Gastroesophageal sphincter (tissue), 3 donors: ENCODE results near the gene TEX12.

Experiments
- EP300 ChIP-seq: sonication (generic); formaldehyde crosslinking; IDR thresholded peaks from one replicate; pipeline ENCODE4 v1.6.1; 2017; ENCODE audit warnings: antibody characterized with exemption, mild to moderate bottlenecking
- POLR2A ChIP-seq, 2 donors: fragments of 450-650 bp; IDR thresholded peaks; one replicate each; pipeline ENCODE4 v1.6.1; 2017; ENCODE audit warnings: antibody characterized with exemption in 2 of 2, mild to moderate bottlenecking in 2 of 2, moderate library complexity in 1 of 2
- POLR2AphosphoS5 ChIP-seq: sonication (generic); formaldehyde crosslinking; IDR thresholded peaks from one replicate; pipeline ENCODE4 v1.6.1; 2017; ENCODE audit warnings: antibody characterized with exemption
- TF ChIP-seq, protein P1 (sequence below), 4 experiments: fragments of 200-600 bp in 2 of 4; fragments of 450-650 bp in 2 of 4; sonication (generic) in 1 of 4; IDR thresholded peaks; one replicate each; pipeline ENCODE4 v1.5.1; 2017 to 2019; ENCODE audit warnings: antibody characterized with exemption in 4 of 4, mild to moderate bottlenecking in 2 of 4, moderate library complexity in 2 of 4

DNA sequence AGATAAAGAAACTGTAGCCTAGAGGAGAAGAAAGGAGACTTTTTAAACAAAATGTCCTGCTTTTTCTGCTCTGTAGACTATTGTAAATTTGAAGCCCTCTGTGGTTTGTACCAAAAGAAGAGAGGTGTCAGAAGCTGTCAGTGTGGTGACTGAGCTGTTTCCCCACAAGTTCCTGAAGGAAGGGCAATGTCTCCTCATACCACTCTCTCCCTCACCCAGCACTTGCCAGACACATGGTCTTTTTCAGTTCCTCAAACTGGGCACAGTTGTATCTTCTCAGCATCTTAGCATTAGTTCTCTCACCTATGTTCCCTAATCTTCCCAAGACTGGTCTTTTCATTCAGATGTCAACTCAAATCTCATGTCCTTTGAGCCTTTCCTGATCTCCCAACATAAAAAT is 12.4 kb downstream of the TEX12 start:
- TF ChIP-seq, protein P1, sequence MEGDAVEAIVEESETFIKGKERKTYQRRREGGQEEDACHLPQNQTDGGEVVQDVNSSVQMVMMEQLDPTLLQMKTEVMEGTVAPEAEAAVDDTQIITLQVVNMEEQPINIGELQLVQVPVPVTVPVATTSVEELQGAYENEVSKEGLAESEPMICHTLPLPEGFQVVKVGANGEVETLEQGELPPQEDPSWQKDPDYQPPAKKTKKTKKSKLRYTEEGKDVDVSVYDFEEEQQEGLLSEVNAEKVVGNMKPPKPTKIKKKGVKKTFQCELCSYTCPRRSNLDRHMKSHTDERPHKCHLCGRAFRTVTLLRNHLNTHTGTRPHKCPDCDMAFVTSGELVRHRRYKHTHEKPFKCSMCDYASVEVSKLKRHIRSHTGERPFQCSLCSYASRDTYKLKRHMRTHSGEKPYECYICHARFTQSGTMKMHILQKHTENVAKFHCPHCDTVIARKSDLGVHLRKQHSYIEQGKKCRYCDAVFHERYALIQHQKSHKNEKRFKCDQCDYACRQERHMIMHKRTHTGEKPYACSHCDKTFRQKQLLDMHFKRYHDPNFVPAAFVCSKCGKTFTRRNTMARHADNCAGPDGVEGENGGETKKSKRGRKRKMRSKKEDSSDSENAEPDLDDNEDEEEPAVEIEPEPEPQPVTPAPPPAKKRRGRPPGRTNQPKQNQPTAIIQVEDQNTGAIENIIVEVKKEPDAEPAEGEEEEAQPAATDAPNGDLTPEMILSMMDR (IDR thresholded peaks at IDR 0.05): no peak
- TF ChIP-seq POLR2A (IDR thresholded peaks at IDR 0.05) (no peak), EP300 (no peak), POLR2AphosphoS5 (no peak)
